Measurements from ENCODE around the gene PRKN. TPM values are rescaled to one million over a fixed set of nuclear protein-coding genes. Genes with fewer than 3 reads are reported as not detected.

Gene PRKN
- total RNA-seq, 1 experiment from 2014 or later, result 0.46 TPM

GRCh38 chr6:161639772-161640171 is 1087.8 kb downstream of the PRKN start:
- Histone ChIP-seq H3K27ac (ENCODE audit: low read length) (no peak overlapping the region), H3K4me3 (ENCODE audit: low read depth in 2 of 2, low read length in 2 of 2) (no peak overlapping the region), H3K9me3 (ENCODE audit: control insufficient read depth, insufficient read depth, low read depth, low read length) (no peaks in the 10 kb centered on the region), H3K36me3 (ENCODE audit: control insufficient read depth, insufficient read depth, low read length) (no peaks in the 10 kb centered on the region), H3K4me1 (ENCODE audit: control insufficient read depth, insufficient read depth, low read length) (no peaks in the 10 kb centered on the region), H3K27me3 (ENCODE audit: control insufficient read depth, insufficient read depth, low read length) (no peaks in the 10 kb centered on the region)
- DNase-seq (ENCODE audit: low read depth, low spot score), result no peak
- TF ChIP-seq TCF7L2 (IDR thresholded peaks at IDR 0.05; ENCODE audit: low read depth, low read length) (no peak), REST (IDR thresholded peaks at IDR 0.05; ENCODE audit: insufficient read depth in 1 of 2, low read depth in 2 of 2, low read length in 1 of 2) (no peak)
- BruUV-seq (replicated peaks), result no TSS peak
- in situ Hi-C loops (cut with HindIII; ENCODE audit: low pct_unique_long_range_greater_than_20kb, low sequenced_read_pairs) (no loop called here), intact Hi-C loops (cut with micrococcal nuclease; ENCODE audit: unreplicated experiment) (no loop called here)
- no peak for ATAC-seq
- ChIA-PET CTCF (no interaction called here), POLR2A (interaction anchor here (0.6 kb wide), 1 partner anchor 994 kb away, joined by 4 read pairs; no protein-coding TSS in a partner anchor)

- Histone ChIP-seq H3K4me1 (ENCODE audit: control insufficient read depth, insufficient read depth, low read length) (no peaks in the 10 kb centered on the region), H3K27me3 (ENCODE audit: control insufficient read depth, insufficient read depth, low read length) (no peaks in the 10 kb centered on the region), H3K9me3 (ENCODE audit: control insufficient read depth, insufficient read depth, low read depth, low read length) (no peaks in the 10 kb centered on the region), H3K27ac (ENCODE audit: low read length) (no peak overlapping the region), H3K36me3 (ENCODE audit: control insufficient read depth, insufficient read depth, low read length) (no peaks in the 10 kb centered on the region), H3K4me3 (ENCODE audit: low read depth in 2 of 2, low read length in 2 of 2) (no peak overlapping the region)
- POLR2A ChIA-PET, result no interaction called here
- no TSS peak for BruUV-seq (replicated peaks)
- CTCF ChIA-PET, result no interaction called here
- ATAC-seq (no peak), DNase-seq (ENCODE audit: low read depth, low spot score) (no peak)
- TF ChIP-seq CTCF (IDR thresholded peaks at IDR 0.05) (no peak), REST (IDR thresholded peaks at IDR 0.05; ENCODE audit: insufficient read depth in 1 of 2, low read depth in 2 of 2, low read length in 1 of 2) (no peak), SIN3A (IDR thresholded peaks at IDR 0.05; ENCODE audit: borderline replicate concordance, insufficient read depth, low read depth, low read length) (no peak), TCF7L2 (IDR thresholded peaks at IDR 0.05; ENCODE audit: low read depth, low read length) (no peak), POLR2AphosphoS5 (IDR thresholded peaks at IDR 0.05; ENCODE audit: low read depth, low read length) (no peak)
- in situ Hi-C loops (cut with HindIII; ENCODE audit: low pct_unique_long_range_greater_than_20kb, low sequenced_read_pairs), result no loop called here
- intact Hi-C loops (cut with micrococcal nuclease; ENCODE audit: unreplicated experiment), result no loop called here
These were observed 1089.9 kb downstream of the PRKN start for GRCh38 chr6:161637658-161638057.
